Measurements from ENCODE around the gene BLZF1.
"Not testable (repeated sequence)": the region's sequence is repeated elsewhere in the genome, so short reads cannot be mapped to it uniquely, and the experiment has no call there.

Gene BLZF1

GRCh38 chr1:169361281-169361680 lies 6.7 kb upstream of the BLZF1 start:
- DNase-seq, result no peak

- DNase-seq, result no peak
Observed at GRCh38 chr1:169363046-169363730, 4.8 kb upstream of the BLZF1 start.

- no peak for DNase-seq
Observed at GRCh38 chr1:169364948-169365347, 3.0 kb upstream of the BLZF1 start.

GRCh38 chr1:169367096-169367685 lies 804 bp upstream of the BLZF1 start:
- no peak for DNase-seq

GRCh38 chr1:169368406-169368769 lies 393 bp downstream of the BLZF1 start:
- DNase-seq, result peak in 1 of 2 donors; percentile 50

GRCh38 chr1:169371404-169371803 lies 3.4 kb downstream of the BLZF1 start:
- DNase-seq, result peak in 1 of 2 donors; percentile 61

- DNase-seq, result no peak
Observed at GRCh38 chr1:169381162-169381561, 13.2 kb downstream of the BLZF1 start.

GRCh38 chr1:169383449-169383848 lies 15.5 kb downstream of the BLZF1 start:
- no peak for DNase-seq

GRCh38 chr1:169387399-169387798 lies 19.4 kb downstream of the BLZF1 start:
- no peak for DNase-seq

GRCh38 chr1:169390303-169390702 lies 22.3 kb downstream of the BLZF1 start:
- DNase-seq, result no peak

GRCh38 chr1:169392406-169392805 lies 24.4 kb downstream of the BLZF1 start:
- DNase-seq, result no peak

- no peak for DNase-seq
Observed at GRCh38 chr1:169395955-169396354, 28.0 kb downstream of the BLZF1 start.

- DNase-seq, result not testable (repeated sequence)
Observed at GRCh38 chr1:169402578-169402977, 34.6 kb downstream of the BLZF1 start.

- not testable (repeated sequence) for DNase-seq
Observed at GRCh38 chr1:169408340-169408739, 40.3 kb downstream of the BLZF1 start.

GRCh38 chr1:169414952-169415351 lies 47.0 kb downstream of the BLZF1 start:
- DNase-seq, result no peak

- no peak for DNase-seq
Observed at GRCh38 chr1:169421309-169421708, 53.3 kb downstream of the BLZF1 start.

GRCh38 chr1:169426174-169426705 lies 58.2 kb downstream of the BLZF1 start:
- DNase-seq, result no peak

- DNase-seq, result no peak
Observed at GRCh38 chr1:169427081-169427641, 59.2 kb downstream of the BLZF1 start, which contains the start of gene CCDC181. TSS of gene CCDC181 (minus strand) at chr1:169427474. CDS start at chr1:169424927, 2,547 bp downstream.

Measured in bone marrow (tissue), 2 donors.